GM21447 (cell line): Measurements from ENCODE around the gene ZNHIT1.
A peak's percentile ranks its signal among the peaks of the same experiment; 100 is the strongest.

Experiments
- ATAC-seq: cut with Tn5 transposase; IDR thresholded peaks from one replicate; pipeline ENCODE4 v1.9.1; 2021; ENCODE audit not compliant: unreplicated experiment

The ZNHIT1 gene

GRCh38 chr7:101217388-101218235 lies at the start of gene ZNHIT1, which contains the start of gene PLOD3:
Gene ZNHIT1, plus strand, starts transcription at chr7:101218165. Its CDS starts 31 bp downstream, at chr7:101218196.
Gene PLOD3, minus strand, starts transcription at chr7:101217581. Its CDS starts 307 bp downstream, at chr7:101217274.
- ATAC-seq = peak; percentile 56

- ATAC-seq = no peak
These were observed 49.4 kb upstream of the ZNHIT1 start for GRCh38 chr7:101168412-101169049.

GRCh38 chr7:101169110-101169837 lies 48.7 kb upstream of the ZNHIT1 start:
- no peak for ATAC-seq

- no peak for ATAC-seq
These were observed 48.0 kb upstream of the ZNHIT1 start for GRCh38 chr7:101169838-101170551.

GRCh38 chr7:101170617-101171441 lies 47.1 kb upstream of the ZNHIT1 start:
- ATAC-seq = no peak

- no peak for ATAC-seq
These were observed 46.5 kb upstream of the ZNHIT1 start for GRCh38 chr7:101171442-101171837.

- ATAC-seq = no peak
These were observed 45.7 kb upstream of the ZNHIT1 start for GRCh38 chr7:101172005-101172853.

GRCh38 chr7:101172854-101173751 lies 44.9 kb upstream of the ZNHIT1 start:
- no peak for ATAC-seq

GRCh38 chr7:101173752-101174244 lies 44.2 kb upstream of the ZNHIT1 start:
- ATAC-seq = no peak

GRCh38 chr7:101174322-101174854 lies 43.6 kb upstream of the ZNHIT1 start:
- no peak for ATAC-seq

- ATAC-seq = no peak
These were observed 42.3 kb upstream of the ZNHIT1 start for GRCh38 chr7:101175664-101176063.

GRCh38 chr7:101177644-101178043 lies 40.3 kb upstream of the ZNHIT1 start:
- ATAC-seq = no peak

GRCh38 chr7:101179117-101179516 lies 38.8 kb upstream of the ZNHIT1 start:
- no peak for ATAC-seq

GRCh38 chr7:101179713-101180112 lies 38.3 kb upstream of the ZNHIT1 start:
- no peak for ATAC-seq

- no peak for ATAC-seq
These were observed 37.7 kb upstream of the ZNHIT1 start, which contains the start of gene NAT16 for GRCh38 chr7:101180130-101180755. Gene NAT16, minus strand, starts transcription at chr7:101180293. Its CDS starts 5,486 bp downstream, at chr7:101174807.

- no peak for ATAC-seq
These were observed 32.6 kb upstream of the ZNHIT1 start for GRCh38 chr7:101185258-101185839.

- ATAC-seq = no peak
These were observed 31.8 kb upstream of the ZNHIT1 start for GRCh38 chr7:101186194-101186593.
